Spleen (tissue), 7 donors: Measurements from ENCODE around the gene B4GALT3.

Experiments used
- POLR2A ChIP-seq, 3 donors: fragments of 450-650 bp; IDR thresholded peaks; one replicate each; pipeline ENCODE4 v1.5.1; 2017; ENCODE audit warnings: antibody characterized with exemption in 3 of 3, mild to moderate bottlenecking in 1 of 3
- POLR2AphosphoS5 ChIP-seq, 3 donors: sonication (generic); formaldehyde crosslinking; IDR thresholded peaks; one replicate each; pipeline ENCODE4 v1.5.1; 2017; ENCODE audit warnings: antibody characterized with exemption in 3 of 3
- TF ChIP-seq, protein P1 (sequence below), 11 experiments: fragments of 200-600 bp in 7 of 11; fragments of 450-650 bp in 4 of 11; sonication (generic) in 4 of 11; IDR thresholded peaks in 8 of 11; conservative IDR thresholded peaks in 3 of 11; 1 replicate in 7 of 11; 2 replicates in 4 of 11; pipeline versions ENCODE4 v1.4.0 to v1.8.0; 2016 to 2021; ENCODE audit warnings: antibody characterized with exemption in 11 of 11, inconsistent platforms in 4 of 11, mild to moderate bottlenecking in 1 of 11
- donor health status: DM: no; HTN: no; CAD: no; lungs with moderate emphysema.
- donor health status: DM: no; HTN: no; CAD: no.
- donor health status: DM: no; HTN: no; CAD: no.

DNA sequence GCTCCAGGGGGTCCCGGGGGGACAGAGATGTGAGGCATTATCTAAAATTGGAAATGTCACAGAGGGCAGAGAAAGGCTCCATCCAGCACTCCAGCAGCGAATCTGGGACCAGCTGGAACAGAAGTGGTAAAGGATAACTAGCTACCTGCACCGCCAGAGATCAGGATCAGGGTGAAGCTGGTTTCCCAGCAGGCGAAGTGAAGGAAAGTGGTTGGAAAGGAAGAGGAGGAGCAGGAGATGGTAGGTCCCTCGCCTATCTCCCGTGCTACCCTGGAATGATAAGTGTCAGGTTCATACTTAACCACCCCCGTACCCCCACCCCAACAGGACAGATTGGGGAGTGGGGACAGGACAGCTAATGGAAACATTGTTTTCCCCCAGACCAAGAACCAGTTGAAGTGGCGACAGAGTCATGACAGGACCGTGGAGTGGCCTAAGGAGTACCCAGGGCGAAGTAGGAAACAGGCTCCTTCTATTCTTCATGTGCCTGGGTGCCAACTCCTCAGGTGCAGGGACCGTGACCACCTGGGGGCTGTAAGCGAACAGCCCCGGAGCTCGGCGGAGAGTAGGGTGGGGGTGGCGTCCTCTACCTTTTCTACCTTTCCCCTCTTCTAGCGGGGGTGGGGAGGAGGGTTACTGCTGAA, 717 bp downstream of the B4GALT3 start:
- TF ChIP-seq, protein P1, sequence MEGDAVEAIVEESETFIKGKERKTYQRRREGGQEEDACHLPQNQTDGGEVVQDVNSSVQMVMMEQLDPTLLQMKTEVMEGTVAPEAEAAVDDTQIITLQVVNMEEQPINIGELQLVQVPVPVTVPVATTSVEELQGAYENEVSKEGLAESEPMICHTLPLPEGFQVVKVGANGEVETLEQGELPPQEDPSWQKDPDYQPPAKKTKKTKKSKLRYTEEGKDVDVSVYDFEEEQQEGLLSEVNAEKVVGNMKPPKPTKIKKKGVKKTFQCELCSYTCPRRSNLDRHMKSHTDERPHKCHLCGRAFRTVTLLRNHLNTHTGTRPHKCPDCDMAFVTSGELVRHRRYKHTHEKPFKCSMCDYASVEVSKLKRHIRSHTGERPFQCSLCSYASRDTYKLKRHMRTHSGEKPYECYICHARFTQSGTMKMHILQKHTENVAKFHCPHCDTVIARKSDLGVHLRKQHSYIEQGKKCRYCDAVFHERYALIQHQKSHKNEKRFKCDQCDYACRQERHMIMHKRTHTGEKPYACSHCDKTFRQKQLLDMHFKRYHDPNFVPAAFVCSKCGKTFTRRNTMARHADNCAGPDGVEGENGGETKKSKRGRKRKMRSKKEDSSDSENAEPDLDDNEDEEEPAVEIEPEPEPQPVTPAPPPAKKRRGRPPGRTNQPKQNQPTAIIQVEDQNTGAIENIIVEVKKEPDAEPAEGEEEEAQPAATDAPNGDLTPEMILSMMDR (IDR thresholded peaks at IDR 0.05 in 8 of 11, conservative IDR thresholded peaks at IDR 0.05 in 3 of 11) = no peak
- TF ChIP-seq POLR2A (IDR thresholded peaks at IDR 0.05) = no peak
- TF ChIP-seq POLR2AphosphoS5 (IDR thresholded peaks at IDR 0.05) = no peak
